A549 treated with CpdA at 1 μM for 4 hours (cell line): ENCODE measurements around the gene KIF19. TPM values are rescaled to one million over a fixed set of nuclear protein-coding genes. Genes with fewer than 3 reads are reported as not detected.

ENCODE experiments used
- total RNA-seq: library from RNA; stranded (reverse); fragments of 200-300 nt; extraction: Qiagen RNA extraction; gene quantifications from 5 replicates; pipeline ENCODE4 v1.2.3, GENCODE V29; 2022; ENCODE audit warnings: low read depth

Gene KIF19, protein sequence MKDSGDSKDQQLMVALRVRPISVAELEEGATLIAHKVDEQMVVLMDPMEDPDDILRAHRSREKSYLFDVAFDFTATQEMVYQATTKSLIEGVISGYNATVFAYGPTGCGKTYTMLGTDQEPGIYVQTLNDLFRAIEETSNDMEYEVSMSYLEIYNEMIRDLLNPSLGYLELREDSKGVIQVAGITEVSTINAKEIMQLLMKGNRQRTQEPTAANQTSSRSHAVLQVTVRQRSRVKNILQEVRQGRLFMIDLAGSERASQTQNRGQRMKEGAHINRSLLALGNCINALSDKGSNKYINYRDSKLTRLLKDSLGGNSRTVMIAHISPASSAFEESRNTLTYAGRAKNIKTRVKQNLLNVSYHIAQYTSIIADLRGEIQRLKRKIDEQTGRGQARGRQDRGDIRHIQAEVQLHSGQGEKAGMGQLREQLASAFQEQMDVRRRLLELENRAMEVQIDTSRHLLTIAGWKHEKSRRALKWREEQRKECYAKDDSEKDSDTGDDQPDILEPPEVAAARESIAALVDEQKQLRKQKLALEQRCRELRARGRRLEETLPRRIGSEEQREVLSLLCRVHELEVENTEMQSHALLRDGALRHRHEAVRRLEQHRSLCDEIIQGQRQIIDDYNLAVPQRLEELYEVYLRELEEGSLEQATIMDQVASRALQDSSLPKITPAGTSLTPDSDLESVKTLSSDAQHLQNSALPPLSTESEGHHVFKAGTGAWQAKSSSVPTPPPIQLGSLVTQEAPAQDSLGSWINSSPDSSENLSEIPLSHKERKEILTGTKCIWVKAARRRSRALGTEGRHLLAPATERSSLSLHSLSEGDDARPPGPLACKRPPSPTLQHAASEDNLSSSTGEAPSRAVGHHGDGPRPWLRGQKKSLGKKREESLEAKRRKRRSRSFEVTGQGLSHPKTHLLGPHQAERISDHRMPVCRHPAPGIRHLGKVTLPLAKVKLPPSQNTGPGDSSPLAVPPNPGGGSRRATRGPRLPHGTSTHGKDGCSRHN
- total RNA-seq = 0.01 to 0.05 TPM in 2 of 5 replicates, not detected in the others

DNA sequence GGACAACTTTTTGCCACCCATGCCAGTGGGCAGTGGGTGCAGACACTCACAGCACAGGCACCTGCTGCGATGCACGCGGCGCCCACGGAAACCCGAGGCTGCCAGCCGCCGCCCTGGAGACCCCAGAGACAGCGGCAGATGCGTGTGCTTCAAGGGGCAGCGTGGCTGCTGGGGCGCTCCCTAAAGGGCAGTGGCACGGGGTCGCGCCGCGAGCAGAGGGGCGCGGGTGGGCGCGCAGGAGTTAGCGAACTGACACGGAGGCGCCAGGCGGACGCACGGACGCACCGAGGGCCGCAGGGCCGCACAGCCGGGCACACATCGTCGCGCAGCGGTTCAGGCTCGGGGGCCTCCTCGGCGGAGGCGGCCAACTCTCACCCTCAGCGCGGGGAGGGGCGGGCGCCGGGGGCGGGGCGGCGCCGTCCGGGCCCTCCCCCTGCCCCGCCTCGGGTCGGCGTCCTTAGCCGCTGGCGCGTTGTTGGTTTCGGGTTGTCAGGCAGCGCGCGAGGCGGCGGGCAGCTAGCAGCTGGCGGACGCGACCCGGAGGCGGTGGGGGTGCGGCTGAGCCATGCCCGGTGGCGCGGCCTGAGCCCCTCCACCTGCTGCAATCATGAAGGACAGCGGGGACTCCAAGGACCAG, at the start of gene KIF19:
Gene KIF19 (plus strand): TSS at position 484 of the 637 bp plus-strand sequence. CDS start 124 bp downstream, at position 608.

DNA sequence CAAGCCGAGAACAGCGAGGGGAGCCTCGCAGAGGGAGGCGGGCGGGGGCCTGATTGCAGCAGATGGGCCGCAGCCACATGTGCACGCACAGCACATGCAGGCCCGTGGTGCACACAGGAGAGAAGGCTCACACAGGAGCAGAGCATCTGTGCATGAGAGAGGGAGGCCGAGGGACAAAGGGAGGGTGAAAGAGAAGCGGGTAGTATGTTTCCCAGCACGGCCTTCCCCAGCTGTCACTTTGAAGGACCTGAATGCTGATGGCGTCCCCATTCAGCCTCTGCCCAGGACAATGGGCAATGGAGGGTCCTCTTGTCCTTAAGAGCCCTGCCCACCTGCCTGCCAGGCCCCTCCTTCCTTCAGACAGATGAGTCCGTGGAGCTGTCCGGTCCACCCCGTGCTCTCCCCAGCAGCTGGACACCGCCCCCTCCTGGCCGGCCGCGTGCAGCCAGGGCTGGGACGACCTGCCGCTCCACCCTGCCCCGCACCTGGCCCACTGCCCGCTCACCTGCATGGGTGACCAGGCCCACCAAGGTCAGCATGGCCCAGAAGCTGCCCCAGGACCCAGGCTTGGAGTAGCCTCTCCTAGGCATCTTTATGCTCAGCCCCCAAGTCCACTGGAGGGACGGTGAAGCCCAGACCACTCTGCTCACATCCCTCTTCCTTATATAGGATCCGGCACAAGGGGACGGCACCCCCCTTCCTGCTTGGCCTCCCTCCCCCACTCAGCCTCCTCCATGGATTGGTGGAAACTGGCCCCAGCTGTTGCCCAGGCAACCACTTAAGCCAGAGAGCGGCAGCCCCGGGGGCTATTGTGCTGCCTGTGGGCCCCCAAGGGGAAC, 35.4 kb downstream of the KIF19 start, which contains the start of gene BTBD17:
Gene BTBD17 (minus strand): TSS at position 639 of the 839 bp plus-strand sequence. CDS start 49 bp downstream, at position 590.

DNA sequence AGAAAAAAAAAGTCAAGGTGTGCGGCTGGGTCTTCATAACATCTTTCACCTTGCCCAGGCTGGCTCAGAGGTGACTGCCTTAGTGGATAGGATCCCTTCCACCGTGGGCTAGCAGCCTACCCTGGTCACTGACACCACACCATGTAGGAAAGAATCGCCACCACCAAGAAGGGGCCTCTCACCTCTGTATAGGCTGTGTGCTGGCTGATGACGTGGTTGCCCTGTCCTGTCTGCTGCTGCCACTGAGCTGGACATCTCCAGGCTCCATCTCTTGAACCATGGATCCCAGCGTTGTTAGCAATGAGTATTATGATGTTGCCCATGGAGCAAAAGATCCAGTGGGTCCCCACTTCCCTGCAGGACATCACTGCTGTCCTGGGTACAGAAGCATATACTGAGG, 41.2 kb downstream of the KIF19 start, which contains the start of gene GPR142:
Gene GPR142 (plus strand): TSS at position 301 of the 400 bp plus-strand sequence. CDS start 2,035 bp downstream, outside the sequence.

Other genes starting within 250 kb of the KIF19 start
- gene RPL38, start 122.5 kb upstream of the KIF19 start, total RNA-seq = 2,654 to 3,300 TPM (median 2,879 TPM) in 5 replicates
- gene TTYH2, start 112.7 kb upstream of the KIF19 start, total RNA-seq = 1.6 to 2.0 TPM (median 1.9 TPM) in 5 replicates
- gene DNAI2, start 52.0 kb upstream of the KIF19 start, total RNA-seq = 0.06 TPM in 1 of 5 replicates, not detected in the others
- gene BTBD17, start 35.6 kb downstream of the KIF19 start, total RNA-seq = not detected in 5 replicates
- gene GPR142, start 41.3 kb downstream of the KIF19 start, total RNA-seq = 0.03 TPM in 1 of 5 replicates, not detected in the others
- 56.4 to 90.7 TPM (median 82.3 TPM) in 5 replicates for gene GPRC5C, start 105.9 kb downstream of the KIF19 start, total RNA-seq
- gene CD300A, start 140.4 kb downstream of the KIF19 start, total RNA-seq = 0.05 TPM in 1 of 5 replicates, not detected in the others
- gene CD300LB, start 205.2 kb downstream of the KIF19 start, total RNA-seq = 0.06 to 0.22 TPM (median 0.09 TPM) in 3 of 5 replicates, not detected in the others
- gene CD300C, start 219.9 kb downstream of the KIF19 start, total RNA-seq = 0.09 to 0.49 TPM (median 0.27 TPM) in 4 of 5 replicates, not detected in the other
- gene CD300H, start 241.3 kb downstream of the KIF19 start, total RNA-seq = 0.45 to 0.78 TPM (median 0.63 TPM) in 4 of 5 replicates, not detected in the other